HUES48 (cell line): ENCODE data around the gene ENG.
A peak's percentile ranks its signal among the peaks of the same experiment; 100 is the strongest.

ENCODE experiments used
- H3K27ac ChIP-seq: one replicate; pipeline ENCODE4 v1.7.0; 2013; ENCODE audit warnings: low read depth, low read length, inconsistent platforms
- H3K27me3 ChIP-seq: 2 replicates; pipeline ENCODE4 v1.6.1; 2013; ENCODE audit warnings: mild to moderate bottlenecking, low read length; ENCODE audit not compliant: control insufficient read depth, insufficient read depth
- H3K36me3 ChIP-seq: 2 replicates; pipeline ENCODE4 v1.6.1; 2013; ENCODE audit warnings: low read length; ENCODE audit not compliant: control insufficient read depth, insufficient read depth
- H3K4me1 ChIP-seq: 2 replicates; pipeline ENCODE4 v1.6.1; 2013; ENCODE audit warnings: mild to moderate bottlenecking, low read length; ENCODE audit not compliant: control insufficient read depth, insufficient read depth
- H3K4me3 ChIP-seq: 2 replicates; pipeline ENCODE4 v1.5.1; 2013; ENCODE audit warnings: mild to moderate bottlenecking, low read depth, low read length
- H3K9ac ChIP-seq: 2 replicates; pipeline ENCODE4 v1.6.1; 2013; ENCODE audit warnings: mild to moderate bottlenecking, low read depth, low read length, moderate library complexity
- H3K9me3 ChIP-seq: 2 replicates; pipeline ENCODE4 v1.6.1; 2013; ENCODE audit warnings: low read length; ENCODE audit not compliant: control insufficient read depth, insufficient read depth

The ENG gene

DNA sequence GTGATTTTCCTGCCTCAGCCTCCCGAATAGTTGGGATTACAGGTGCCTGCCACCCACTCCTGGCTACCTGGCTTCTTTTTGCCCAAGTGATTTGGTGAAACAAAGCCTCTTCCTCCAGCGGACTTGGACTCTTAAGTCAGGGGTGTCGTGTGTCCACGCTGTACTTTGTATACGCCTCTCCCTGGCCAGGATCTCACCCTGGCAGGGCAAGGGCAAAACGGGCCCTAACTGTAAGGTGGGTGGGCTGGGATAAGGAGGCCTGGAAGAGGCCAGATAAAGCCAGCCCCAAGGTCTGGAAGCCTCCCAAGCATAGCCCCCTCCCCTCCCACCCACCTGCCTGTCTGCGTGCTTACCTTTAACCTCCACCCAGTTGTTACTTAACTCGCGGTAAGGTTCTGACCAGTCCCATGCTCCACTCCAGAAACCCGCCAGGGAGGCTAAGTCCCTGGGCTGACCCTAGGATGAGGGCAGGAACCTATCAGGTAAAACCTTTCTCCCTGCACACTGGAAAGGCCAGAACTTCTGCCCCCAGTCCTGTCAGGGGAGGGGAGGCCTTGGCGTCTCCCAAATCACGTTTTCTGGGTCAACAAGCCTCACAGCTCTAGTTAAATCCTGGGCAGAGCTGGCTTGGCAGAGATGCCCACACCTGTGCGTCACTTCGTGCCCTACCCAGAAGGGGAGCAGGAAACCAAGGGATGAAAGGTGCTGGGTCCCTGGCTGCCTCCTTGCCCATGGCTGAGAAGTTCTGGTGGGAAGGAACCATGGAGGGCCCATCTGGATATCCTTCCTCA lies 60.3 kb downstream of the ENG start:
- no peaks in the 10 kb centered on the region for H3K4me1 ChIP-seq
- peaks cover 40% of the 10 kb centered on the region for H3K36me3 ChIP-seq
- no peaks in the 10 kb centered on the region for H3K9me3 ChIP-seq
- H3K27ac ChIP-seq: no peak overlapping the region
- no peak overlapping the region for H3K9ac ChIP-seq
- no peaks in the 10 kb centered on the region for H3K27me3 ChIP-seq
- H3K4me3 ChIP-seq: no peak overlapping the region

GRCh38 chr9:127793093-127793708 lies 61.3 kb downstream of the ENG start:
- no peak overlapping the region for H3K4me3 ChIP-seq
- H3K27me3 ChIP-seq: no peaks in the 10 kb centered on the region
- H3K9ac ChIP-seq: no peak overlapping the region
- H3K27ac ChIP-seq: peak overlapping the region; percentile 27
- no peaks in the 10 kb centered on the region for H3K4me1 ChIP-seq
- no peaks in the 10 kb centered on the region for H3K9me3 ChIP-seq
- peaks cover 50% of the 10 kb centered on the region for H3K36me3 ChIP-seq

DNA sequence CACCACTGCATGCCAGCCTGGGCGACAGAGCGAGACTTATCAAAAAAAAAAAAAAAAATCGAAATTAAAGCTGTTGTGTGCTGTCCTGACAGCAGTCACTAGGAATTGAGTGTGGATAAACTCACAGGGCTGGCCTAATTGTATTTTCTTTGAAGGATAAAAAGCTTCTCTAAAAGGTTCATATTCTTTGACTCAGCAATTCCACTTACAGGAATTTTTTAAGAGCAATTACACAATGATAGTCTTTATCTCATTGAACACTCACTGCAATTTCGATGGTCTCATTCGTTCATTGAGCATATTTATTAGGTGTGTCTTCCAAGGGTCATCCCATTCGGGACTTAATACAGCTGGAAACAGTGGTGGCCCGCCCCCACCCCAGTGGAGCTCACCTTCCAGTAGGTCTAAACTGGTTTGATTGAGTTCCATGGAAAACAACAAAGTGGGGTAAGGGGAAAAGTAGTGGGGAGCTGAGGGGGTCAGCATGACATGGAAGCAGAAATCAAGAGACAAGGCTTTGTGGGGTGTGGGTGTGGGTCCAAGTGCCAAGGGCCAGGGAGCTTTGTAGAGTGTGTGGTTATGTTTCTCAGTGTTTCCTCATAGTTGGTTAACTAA lies 61.9 kb downstream of the ENG start:
- Histone ChIP-seq H3K27ac (no peak overlapping the region), H3K9ac (no peak overlapping the region), H3K9me3 (no peaks in the 10 kb centered on the region), H3K36me3 (peaks cover 57% of the 10 kb centered on the region), H3K4me1 (no peaks in the 10 kb centered on the region), H3K4me3 (no peak overlapping the region), H3K27me3 (no peaks in the 10 kb centered on the region)

DNA sequence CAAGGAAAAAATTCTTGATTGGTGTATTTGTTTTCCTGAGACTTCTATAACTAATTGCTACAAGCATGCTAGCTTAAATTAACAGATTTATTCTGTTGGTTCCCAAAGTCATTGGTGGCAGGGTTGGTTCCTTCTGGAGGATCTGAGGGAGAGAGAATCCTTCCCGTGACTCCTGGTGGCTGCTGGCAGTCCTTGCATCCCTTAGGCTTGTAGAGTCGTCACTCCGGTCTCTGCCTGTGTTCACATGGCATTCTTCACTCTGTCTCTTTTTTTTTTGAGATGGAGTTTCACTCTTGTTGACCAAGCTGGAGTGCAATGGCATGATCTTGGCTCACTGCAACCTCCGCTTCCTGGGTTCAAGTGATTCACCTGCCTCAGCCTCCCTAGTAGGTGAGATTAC lies 63.4 kb downstream of the ENG start:
- Histone ChIP-seq H3K36me3 (peaks cover 64% of the 10 kb centered on the region), H3K27ac (no peak overlapping the region), H3K4me3 (no peak overlapping the region), H3K4me1 (peaks cover 4% of the 10 kb centered on the region; the same call in 1 of the 2 replicates), H3K27me3 (no peaks in the 10 kb centered on the region), H3K9me3 (no peaks in the 10 kb centered on the region), H3K9ac (no peak overlapping the region)

DNA sequence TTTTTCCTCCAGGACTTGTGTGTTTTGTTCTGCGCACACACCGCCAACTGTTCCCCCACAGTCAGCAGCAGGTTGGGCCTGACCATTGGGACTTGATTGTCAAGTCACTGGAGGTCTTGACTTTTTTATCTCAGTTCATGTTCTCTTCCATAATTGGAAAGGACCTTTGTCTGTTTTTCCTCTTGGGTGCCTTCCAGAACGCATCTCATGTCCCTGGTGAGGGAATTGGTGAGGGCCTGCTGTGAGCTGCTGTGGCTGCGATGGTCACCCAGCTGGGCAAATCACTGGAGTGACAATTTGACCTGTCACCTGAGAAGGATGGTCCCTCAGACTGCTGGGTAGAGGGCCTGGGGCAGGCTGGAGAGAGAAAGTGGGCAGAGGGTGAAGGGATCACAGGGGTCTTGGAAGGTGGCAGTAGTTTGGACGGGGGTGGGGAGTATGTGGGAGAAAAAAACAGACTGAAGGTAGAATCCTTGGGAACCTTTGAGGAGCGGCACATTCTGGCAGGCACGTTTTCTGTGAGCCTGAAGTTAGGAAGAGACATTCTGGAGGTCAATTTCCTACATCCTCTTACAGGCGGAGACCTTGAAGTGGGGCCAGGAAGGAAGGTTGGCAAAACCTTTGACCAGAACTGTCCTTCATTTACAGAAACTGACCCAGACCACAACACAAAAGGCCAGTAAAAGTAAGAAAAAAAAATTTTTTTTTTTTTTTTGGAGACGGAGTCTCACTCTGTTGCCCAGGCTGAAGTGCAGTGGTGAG lies 64.2 kb downstream of the ENG start:
- H3K27ac ChIP-seq: no peak overlapping the region
- H3K4me1 ChIP-seq: peaks cover 4% of the 10 kb centered on the region; the same call in 1 of the 2 replicates
- H3K9ac ChIP-seq: no peak overlapping the region
- no peaks in the 10 kb centered on the region for H3K9me3 ChIP-seq
- peaks cover 64% of the 10 kb centered on the region for H3K36me3 ChIP-seq
- no peak overlapping the region for H3K4me3 ChIP-seq
- H3K27me3 ChIP-seq: no peaks in the 10 kb centered on the region

DNA sequence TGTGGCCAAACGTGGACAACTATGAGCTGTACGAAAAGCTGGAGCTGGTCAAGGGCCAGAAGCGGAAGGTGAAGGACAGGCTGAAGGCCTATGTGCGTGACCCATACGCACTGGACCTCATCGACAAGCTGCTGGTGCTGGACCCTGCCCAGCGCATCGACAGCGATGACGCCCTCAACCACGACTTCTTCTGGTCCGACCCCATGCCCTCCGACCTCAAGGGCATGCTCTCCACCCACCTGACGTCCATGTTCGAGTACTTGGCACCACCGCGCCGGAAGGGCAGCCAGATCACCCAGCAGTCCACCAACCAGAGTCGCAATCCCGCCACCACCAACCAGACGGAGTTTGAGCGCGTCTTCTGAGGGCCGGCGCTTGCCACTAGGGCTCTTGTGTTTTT lies 65.3 kb downstream of the ENG start:
- Histone ChIP-seq H3K9ac (no peak overlapping the region), H3K9me3 (no peaks in the 10 kb centered on the region), H3K4me1 (peaks cover 7% of the 10 kb centered on the region; the same call in 1 of the 2 replicates), H3K4me3 (no peak overlapping the region), H3K36me3 (peaks cover 64% of the 10 kb centered on the region), H3K27ac (no peak overlapping the region), H3K27me3 (no peaks in the 10 kb centered on the region)

- Histone ChIP-seq H3K27ac (no peak overlapping the region), H3K9me3 (no peaks in the 10 kb centered on the region), H3K9ac (no peak overlapping the region), H3K27me3 (no peaks in the 10 kb centered on the region), H3K4me3 (no peak overlapping the region), H3K36me3 (peaks cover 64% of the 10 kb centered on the region), H3K4me1 (peaks cover 7% of the 10 kb centered on the region; the same call in 1 of the 2 replicates)
Observed at GRCh38 chr9:127788337-127789011, 66.0 kb downstream of the ENG start.

DNA sequence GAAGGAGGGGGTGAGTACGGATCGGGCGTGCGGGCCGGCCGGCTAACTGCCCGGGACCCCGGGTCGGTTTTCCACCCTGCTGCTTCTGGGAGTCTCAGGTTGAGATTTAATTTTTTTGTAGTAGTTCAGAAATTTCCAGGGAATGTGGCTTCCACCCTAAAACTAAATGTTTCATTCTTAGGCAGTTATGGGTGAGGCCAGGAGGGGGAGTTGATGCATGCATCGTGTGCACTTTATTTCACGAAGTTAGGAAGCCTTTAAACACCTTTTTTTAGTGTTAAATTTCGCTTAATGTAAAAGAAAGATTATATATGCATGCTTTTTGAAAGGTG lies 67.7 kb downstream of the ENG start:
- H3K27ac ChIP-seq: peak overlapping the region; percentile 96
- peaks cover 49% of the 10 kb centered on the region for H3K36me3 ChIP-seq
- no peaks in the 10 kb centered on the region for H3K27me3 ChIP-seq
- H3K9ac ChIP-seq: peak overlapping the region; percentile 88
- H3K4me1 ChIP-seq: peaks cover 7% of the 10 kb centered on the region; the same call in 1 of the 2 replicates
- peak overlapping the region; percentile 97 for H3K4me3 ChIP-seq
- no peaks in the 10 kb centered on the region for H3K9me3 ChIP-seq

DNA sequence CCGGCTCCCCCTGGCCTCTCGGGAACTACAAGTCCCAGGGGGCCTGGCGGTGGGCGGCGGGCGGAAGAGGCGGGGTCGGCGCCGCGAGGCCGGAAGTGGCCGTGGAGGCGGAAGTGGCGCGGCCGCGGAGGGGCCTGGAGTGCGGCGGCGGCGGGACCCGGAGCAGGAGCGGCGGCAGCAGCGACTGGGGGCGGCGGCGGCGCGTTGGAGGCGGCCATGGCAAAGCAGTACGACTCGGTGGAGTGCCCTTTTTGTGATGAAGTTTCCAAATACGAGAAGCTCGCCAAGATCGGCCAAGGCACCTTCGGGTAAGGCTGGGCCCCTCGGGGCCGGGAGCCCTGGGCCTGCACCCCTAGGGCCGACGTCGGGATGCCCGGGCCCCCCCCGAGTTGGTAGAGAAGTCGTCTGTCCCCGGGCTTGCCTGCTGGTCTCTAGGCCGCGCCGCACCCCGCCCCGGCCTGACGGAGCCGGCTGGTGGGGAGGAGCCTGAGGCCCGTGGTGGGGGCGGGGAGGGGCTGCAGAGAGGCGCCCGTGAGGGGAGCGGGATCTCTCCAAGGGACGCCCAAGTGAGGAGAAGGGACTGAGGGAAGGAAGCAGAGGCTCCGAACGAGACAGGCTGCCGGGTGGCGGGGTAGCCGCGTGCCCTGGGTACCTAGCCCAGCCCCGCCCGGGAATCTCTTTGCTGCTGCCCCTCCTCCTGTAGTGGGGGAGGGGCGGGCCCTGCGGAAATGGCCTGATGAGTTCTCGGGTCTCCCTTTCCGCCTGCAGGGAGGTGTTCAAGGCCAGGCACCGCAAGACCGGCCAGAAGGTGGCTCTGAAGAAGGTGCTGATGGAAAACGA lies 68.3 kb downstream of the ENG start, which contains the start of gene CDK9:
CDK9 (plus strand) TSS at position 102 of the 840 bp plus-strand sequence; CDS start at position 217, 115 bp downstream.
- H3K27ac ChIP-seq: peak within 1 kb of the TSS; percentile 96
- peaks cover 43% of the 10 kb centered on the region for H3K36me3 ChIP-seq
- peak within 1 kb of the TSS; percentile 88 for H3K9ac ChIP-seq
- H3K27me3 ChIP-seq: no peaks in the 10 kb centered on the region
- no peaks in the 10 kb centered on the region for H3K9me3 ChIP-seq
- H3K4me3 ChIP-seq: peak within 1 kb of the TSS; percentile 97
- H3K4me1 ChIP-seq: peaks cover 7% of the 10 kb centered on the region; the same call in 1 of the 2 replicates
